HG02884 (cell line): Measurements from ENCODE around the gene SIRPG.
"Not testable (repeated sequence)": the region's sequence is repeated elsewhere in the genome, so short reads cannot be mapped to it uniquely, and the experiment has no call there.

Experiments
- ATAC-seq: cut with Tn5 transposase; IDR thresholded peaks from one replicate; pipeline ENCODE4 v1.9.1; 2021; ENCODE audit warnings: mild to moderate bottlenecking, moderate library complexity; ENCODE audit not compliant: unreplicated experiment

The SIRPG gene

DNA sequence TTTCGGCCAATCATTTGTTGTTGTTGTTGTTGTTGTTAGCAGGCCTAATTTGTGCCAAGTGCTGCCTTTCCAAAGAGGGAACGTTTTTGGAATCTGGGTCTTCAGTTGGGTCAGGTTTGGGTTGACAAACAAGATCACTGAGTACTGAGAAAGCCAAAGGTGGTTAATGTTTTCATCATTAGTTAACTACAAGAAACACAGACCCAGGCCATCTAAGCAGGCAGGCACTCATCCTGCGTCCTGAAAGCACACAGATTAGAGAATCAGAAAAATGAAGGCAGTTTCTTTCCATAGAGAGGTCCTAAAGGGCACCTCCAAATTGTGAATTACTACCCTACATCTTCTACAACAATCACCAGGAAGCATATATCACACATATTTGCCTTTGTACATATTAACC, 15.1 kb upstream of the SIRPG start:
- no peak for ATAC-seq

DNA sequence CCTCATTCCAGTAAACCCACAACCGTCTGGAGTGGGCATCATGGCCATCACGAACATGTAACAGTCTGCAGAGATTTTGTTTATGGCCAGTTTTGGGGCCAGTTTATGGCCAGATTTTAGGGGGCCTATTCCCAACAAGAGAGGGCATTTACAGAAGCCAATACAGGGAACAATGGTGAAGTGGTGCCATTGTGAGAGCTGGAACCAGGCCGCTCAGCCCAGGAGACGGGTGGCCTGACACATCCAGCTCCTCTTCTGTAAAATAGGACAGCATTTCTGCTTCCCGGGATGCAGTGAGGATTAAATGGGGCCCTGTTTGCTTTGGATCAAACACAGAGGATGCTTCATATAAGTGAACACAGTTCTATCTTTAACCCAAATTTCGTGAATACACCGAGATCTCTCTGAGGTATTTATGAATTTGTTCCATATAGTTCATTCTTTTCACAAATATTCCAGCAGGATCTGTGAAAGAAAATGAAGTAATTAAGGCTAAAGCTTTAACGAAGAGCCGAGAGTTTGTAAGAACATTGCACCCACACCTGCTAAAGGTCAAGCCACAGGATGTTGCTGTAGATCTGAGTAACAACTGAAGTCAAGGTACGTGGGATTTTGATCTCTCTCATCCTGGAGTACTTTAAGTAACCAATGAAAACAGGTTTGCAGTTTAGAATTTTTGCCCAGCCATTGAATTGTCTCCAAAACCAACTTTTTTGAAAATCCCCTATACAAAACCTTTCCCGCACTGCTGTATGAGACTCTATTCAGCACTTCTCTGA, 14.5 kb upstream of the SIRPG start:
- ATAC-seq, result no peak

DNA sequence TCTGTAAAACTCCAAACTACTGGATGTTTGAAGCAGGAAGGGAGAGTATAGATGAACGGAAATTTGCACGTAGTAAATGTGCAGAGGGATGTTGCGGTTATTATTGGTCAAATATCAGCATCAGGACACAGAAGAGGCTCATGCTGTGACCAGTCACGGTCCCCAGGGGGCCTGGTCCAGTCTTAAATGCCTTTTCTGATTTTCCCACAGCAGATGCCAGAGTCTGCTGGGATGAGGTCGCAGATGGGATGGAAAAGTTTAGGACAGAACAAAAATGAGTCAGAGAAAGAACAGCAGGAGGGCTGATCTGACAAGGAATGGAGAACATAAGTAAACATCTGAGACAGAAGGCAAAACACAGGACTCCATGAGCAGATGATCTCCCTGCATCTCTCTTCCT, 11.7 kb upstream of the SIRPG start:
- no peak for ATAC-seq

DNA sequence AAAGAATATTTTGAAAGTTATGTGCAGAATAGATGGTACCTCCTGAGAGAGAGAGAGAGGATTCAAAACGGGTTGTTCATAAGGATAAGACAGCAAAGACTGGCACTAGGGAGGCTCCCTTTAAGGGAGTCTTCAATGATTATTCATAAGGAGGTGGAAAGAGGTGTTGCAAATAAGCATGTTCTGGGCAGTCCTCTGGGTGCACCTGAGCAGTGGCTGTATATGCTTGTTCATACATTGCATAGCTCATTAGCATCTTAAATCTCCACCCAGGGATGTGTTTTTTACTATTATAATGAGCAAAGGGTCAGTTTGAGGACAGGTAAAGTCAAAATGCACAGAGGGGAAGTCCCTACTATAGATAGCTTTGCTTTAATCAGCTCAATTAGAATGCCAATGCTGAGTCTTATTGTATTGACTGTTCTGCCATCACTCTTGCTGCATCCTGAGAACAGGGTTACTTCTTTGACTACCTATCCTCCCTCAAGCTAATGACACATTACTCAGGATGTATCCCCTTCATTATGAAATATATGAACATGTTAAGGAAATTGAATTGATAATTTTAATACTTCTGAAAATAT, 10.0 kb upstream of the SIRPG start:
- ATAC-seq, result no peak

DNA sequence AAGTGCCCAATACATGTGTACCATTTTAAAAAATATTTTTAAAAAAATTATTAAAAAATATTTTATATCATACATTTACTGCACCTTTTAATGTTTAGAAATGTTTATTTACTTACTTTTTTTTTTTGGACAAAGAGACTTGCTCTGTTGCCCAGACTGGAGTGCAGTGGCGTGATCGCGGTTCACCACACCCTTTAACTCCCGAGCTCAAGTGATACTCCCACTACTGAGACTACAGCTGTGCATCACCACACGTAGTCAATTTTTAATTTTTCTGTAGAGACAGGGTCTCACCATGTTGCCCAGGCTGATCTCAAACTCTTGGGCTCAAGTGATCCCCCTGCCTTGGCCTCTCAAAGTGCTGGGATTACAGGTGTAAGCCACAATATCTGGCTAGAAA, 9.2 kb upstream of the SIRPG start:
- no peak for ATAC-seq

DNA sequence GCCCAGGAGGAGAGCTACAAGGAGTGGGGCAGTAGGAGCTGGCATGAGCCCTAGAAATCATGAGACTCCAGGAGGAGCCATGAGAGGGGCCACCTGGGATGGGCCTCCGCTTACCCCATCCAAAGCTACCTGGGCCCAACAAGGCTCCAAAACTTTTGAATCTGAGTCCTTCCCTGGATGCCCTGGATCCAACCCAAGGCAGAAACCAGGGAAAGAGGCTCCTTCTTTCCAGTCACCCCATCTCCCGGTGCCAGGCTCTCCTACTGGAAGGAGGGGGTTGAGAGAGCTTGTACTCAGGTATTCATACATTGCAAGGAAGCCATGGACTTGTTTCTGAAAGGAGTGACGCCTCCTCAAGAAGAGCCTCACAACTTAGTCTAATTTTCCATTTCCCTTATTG, 7.8 kb upstream of the SIRPG start:
- ATAC-seq, result no peak

DNA sequence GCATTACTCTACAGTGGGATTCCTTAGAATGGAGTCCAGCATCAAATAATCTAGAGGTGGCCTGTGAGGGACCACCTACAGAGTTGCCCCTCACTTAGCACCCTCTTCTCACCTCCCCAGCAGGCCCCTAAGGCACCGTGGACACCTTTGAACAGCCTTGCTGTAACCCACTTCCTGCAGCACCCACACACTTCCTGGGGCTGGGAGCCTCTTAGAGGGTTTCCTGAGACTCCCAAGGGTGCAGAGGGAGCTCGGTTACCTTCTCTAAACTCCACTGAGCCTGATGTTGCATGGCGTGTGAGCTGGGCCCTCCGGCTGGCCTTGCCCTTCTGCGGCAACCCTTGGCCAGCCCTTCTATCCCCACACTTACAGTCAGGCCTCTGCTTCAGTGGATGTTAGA, 7.3 kb upstream of the SIRPG start:
- ATAC-seq, result no peak

DNA sequence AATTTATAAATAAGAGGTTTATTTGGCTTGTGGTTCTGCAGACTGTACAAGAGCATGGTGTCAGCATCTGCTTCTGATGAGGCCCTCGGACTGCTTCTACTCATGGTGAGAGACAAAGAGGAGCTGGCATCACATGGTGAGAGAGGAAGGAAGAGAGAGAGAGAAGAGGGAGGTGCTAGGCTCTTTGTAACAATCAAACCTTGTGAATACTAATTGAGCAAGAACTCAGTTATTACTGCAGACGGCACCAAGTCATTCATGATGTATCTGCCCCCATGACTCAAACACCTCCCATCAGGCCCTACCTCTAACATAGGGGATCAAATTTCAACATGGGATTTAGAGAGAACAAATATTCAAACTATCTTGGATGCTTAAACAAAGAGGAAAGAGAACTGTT, 6.3 kb upstream of the SIRPG start:
- ATAC-seq, result no peak

DNA sequence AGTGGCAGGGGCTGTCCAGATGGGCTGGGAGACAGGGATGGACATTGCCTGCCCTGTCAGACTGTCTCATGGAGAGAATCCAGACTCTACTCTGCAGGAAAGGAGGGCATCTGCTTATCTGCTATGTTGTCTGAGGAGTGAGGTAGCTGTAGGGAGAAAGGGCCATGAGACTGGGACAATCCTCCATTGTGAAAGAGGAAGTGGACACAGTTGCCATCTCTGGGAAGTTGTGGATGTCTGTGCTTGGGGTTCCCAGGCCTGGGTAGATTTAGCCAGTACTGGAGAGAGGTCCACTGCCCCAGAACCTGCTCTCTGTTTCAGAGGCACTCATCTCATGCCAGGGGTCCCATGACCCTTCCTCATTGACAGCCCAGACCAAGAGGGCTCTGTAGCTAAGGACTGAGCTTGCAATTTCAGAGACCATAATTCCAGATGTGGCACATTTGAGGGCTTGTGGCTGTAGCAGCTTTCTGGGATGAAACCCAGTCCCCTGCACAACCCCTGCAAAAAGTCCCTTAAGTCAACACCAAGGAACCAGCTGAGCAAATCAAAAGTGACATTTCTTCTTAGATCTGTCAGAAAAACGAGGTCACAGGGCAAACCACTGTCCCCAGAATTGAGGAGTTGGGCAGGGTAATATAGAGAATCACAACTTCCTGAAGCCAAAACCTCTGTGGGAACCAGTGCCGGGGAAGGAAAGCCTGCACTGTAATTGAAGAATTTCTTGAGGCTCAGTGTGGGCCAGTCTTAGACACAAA, 4.1 kb upstream of the SIRPG start:
- no peak for ATAC-seq

DNA sequence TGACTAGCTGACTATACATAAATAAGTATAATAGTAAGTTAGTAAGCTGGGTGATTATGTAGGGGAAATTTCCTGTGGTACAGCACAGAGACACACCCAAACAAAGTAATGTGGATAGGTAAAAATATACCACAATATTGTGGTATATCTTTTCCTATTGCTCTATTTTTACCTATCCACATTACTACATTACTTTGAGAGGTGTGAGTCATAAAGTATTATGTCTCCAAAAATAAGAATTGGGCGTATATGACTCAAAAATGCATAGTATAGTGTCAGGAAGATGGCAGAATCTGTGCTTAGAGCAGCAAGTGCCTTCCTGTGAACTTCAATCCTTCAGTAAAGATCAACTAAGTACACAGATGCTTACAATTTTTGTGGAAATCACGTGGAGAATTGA, 2.7 kb upstream of the SIRPG start:
- ATAC-seq, result no peak

DNA sequence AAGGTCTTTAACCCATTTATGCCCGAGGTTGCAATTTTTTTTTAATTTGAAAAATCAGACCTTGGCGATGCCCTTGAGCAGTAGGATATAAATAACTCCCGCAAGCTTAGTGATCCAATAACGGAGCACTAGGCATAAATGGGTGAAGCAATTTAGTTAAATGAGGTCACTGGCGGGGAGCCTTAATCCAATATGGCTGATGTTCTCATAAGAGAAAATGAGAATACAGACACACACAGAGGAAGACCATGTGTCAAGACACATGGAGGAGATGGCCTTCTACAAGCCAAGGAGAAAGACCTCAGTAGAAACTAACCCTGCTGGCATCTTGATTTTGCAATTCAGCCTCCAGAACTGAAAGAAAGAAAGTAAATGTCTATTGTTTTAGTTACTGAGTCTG, 735 bp downstream of the SIRPG start:
- ATAC-seq, result no peak

DNA sequence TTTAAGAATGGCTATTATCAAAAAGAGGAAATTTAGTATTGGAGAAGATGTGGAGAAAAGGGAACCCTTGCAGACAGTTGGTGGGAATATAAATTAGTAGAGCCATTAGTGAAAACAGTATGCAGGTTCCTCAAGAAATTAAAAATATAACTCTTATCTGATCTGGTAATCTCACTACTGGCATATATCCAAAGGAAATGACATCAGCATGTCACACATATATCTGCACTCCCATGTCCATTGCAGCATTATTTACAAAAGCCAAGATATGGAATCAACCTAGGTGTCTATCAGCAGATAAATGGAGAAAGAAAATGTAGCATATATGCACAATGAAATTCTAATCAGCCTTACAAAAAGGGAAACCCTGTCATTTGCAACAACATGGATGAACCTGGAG, 2.6 kb downstream of the SIRPG start:
- ATAC-seq, result no peak

DNA sequence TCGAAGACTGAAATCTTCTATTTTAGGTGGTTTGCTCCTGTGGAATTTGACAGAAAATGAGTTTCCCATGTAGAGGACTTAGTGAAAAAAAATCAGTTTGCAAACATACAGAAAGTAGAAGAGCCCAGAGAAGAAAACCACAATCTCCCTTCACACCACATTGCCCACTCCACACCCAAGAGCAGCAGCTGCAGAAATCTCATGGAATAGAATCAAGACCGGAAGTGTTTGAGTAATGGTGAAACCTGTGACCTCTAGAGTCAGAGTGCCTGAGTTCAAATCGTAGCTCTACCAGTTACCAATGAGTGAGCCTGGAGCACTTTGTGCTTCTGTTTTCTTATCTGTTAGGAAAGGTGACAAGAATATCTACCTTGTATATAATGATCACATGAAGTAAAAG, 4.6 kb downstream of the SIRPG start:
- ATAC-seq, result no peak

DNA sequence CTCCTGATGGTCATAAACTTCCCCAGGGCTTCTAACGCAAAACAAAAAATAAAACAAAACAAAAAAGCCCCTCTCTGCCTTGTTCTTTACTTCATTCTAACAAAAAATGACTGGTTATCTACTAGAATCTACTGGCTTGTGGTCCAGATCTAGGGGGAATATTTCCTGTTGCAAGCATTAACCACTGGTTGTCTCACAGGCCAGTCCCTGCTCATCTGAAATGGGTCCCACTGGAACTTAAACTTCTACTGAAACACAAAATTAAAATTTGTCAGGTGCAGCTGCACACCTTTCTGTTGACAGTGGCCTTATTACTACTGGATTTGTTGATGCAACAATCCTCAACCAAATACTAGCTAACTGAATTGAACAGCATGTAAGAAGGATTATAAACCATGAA, 5.5 kb downstream of the SIRPG start:
- ATAC-seq, result no peak

DNA sequence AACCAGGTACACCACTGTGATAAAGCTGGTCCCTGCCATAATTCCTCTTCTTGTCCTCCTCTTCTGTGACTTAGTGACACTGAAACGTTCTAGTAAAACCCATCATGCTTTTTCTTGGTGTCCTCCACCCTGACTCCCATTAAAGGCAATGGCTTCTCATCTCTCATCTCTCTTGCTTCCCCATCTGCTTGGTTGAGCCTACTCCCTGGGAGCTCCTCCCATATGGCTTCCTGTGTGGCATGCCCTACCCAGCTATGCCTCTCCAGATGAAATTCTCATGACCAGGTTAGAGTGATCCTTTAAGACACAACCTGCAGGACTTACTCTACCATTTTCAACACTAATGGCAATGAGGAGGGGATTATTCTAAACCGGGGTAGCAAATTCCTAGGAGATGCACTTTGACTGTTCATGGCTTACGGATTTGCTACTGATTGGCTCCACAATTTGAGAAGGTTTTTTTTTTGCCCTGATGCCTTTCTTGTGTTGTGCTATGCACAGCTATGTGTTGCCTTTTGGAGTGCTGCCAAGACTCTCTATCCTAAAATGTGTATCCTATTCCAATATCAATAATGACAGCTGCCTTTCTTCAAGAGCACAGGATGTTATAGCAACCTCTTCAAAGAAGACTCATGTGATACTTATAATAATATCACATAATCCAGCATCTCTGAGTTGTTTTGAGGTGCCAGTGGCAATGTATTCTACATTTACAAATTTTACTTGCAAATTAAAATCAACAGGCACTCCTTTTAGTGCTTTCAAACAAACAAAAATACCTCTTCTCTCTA, 6.1 kb downstream of the SIRPG start:
- no peak for ATAC-seq

DNA sequence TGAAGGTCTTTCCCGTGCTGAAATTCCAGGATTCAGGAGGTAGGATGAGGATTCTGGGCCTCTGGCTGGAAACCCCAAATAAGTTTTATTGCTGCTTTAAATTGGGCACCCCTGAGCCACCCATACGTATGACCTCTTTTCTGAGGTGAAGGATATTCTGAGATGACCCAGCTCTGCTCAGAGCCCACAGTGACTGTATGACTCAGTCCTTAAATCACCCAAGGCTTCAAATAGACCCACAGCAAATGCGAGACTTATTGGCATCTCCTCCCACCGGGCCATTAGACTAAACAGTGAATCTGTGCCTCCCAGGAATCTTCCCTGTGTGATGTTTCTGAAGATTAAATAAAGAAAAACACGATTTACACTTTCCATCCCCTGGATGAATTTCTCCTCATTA, 9.5 kb downstream of the SIRPG start:
- no peak for ATAC-seq

DNA sequence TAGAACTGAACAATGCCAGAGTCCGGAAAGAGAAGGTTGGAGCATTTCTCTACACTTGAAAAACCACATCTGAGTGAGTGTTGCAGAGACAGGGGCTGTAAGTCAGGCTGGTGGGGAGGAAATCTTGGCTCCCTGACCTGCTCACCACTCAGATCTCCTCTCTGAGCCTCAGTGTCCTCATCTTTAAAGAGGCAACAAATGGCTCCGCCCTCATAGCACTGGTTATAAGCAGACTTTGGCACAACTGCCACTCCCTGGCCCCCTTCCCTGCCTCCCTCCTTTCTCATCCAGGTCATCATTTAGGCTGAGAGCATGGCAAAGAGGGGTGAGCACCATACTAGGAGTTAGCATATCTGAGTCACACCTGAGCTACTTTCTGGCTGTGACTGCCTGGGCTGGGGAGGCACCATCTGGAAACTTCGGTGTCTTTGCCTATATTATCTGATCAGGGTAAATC, 10.6 kb downstream of the SIRPG start:
- ATAC-seq, result no peak

DNA sequence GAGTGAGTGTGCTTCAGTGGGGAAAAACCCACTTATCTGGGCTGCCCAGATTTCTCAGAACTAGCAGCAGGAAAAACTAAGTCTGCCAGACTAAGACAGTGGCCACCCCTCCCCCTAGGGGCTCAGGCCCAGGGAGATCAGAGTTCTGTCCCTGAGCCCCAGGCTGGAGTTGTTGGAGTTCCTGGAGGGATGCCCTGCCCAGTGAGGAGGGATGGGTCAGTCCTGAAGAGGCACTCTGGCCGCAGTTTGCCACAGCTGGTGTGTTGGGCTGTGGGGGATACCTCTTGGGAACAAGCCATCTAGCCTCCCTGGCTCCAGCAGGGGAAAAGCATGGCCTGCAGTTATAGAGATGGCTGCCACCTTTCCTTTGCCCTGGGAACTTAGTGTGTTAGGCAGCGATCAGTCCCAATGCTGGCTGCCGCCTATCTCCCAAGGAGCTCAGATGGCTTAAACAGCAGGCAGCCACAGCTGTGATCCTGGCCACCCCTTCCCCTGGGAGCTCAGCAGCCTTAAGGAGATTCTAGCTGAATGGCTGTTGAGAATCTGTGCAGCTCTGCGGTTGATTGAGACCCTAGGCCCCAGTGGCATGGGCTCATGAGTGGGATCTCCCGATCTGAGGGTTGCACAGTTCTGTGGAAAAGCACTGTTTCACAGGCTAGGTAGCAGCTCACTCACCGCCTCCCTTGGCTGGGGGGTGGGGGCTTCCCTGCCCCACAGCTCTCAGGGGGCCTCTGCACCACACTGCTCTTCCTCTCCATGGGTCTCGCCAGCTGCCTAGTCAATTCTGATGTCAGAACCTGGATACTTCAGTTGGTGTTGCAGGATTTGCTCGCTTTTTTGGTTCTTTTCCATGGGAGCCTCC, 13.2 kb downstream of the SIRPG start:
- no peak for ATAC-seq

DNA sequence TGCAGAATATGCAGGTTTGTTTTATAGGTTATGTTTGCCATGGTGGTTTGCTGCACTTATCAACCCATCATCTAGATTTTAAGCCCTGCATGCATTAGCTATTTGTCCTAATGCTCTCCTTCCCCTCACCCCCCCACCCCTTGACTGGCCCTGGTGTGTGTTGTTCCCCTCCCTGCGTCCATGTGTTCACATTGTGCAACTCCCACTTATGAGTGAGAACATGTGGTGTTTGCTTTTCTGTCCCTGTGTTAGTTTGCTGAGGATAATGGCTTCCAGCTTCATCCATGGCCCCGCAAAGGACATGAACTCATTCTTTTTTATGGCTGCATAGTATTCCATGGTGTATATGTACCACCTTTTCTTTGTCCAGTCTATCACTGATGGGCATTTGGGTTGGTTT, 18.9 kb downstream of the SIRPG start:
- ATAC-seq, result not testable (repeated sequence)

DNA sequence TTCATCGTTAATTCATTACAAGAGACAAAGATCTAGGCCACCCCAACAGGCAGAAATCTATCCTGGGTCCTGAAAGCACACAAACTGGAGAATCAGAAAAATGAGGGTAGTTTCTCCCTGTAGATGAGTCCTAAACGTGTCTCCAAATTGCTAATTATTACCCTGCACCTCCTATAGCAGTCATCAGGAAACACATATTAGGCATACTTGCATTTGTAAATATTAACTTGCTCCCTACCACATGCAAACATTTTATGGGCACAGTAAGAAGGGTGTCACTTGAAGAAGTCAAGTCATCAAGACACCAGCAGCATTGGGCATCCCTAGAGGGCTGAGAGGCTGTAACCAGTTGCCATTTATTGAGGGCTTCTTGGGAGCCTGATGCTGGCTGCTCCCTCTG, 19.8 kb downstream of the SIRPG start:
- ATAC-seq, result no peak
